K562 (cell line): ENCODE data around the gene ARHGEF1. TPM values are rescaled to one million over a fixed set of nuclear protein-coding genes. Genes with fewer than 3 reads are reported as not detected.

ENCODE experiments used
- ATF7 ChIP-seq: fragments of 450-650 bp; IDR thresholded peaks from 2 replicates; pipeline ENCODE4 v1.7.1; 2014; ENCODE audit warnings: mild to moderate bottlenecking, moderate library complexity
- CAMTA2 ChIP-seq: fragments of 250-450 bp; sonication (Bioruptor Pico); conservative IDR thresholded peaks from 2 replicates; pipeline ENCODE4 v1.5.1; 2022
- EGR1 ChIP-seq: fragments of 450-650 bp; conservative IDR thresholded peaks from 2 replicates; pipeline ENCODE4 v1.6.1; 2017; ENCODE audit warnings: mild to moderate bottlenecking
- HNRNPK ChIP-seq: fragments of 200-400 bp; formaldehyde crosslinking; IDR thresholded peaks from one replicate; pipeline ENCODE4 v1.6.1; 2018; ENCODE audit warnings: mild to moderate bottlenecking, low read depth, low read length; ENCODE audit not compliant: poor library complexity, severe bottlenecking
- MYC ChIP-seq, 2 experiments: fragments of 250-450 bp in 1 of 2; sonication (Bioruptor Pico) in 1 of 2; IDR thresholded peaks; 2 replicates each; pipeline versions ENCODE4 v1.5.1 to v1.6.1; 2012 to 2021; ENCODE audit warnings: low read depth in 2 of 2, borderline replicate concordance in 1 of 2, improper control_type of control experiment in 1 of 2, low read length in 1 of 2, mild to moderate bottlenecking in 1 of 2, moderate library complexity in 1 of 2
- RBFOX2 ChIP-seq: fragments of 200-400 bp; formaldehyde crosslinking; IDR thresholded peaks from 2 replicates; pipeline ENCODE4 v1.6.1; 2017; ENCODE audit warnings: low read depth, mild to moderate bottlenecking, low read length, moderate library complexity
- RBM14 ChIP-seq: fragments of 200-400 bp; formaldehyde crosslinking; IDR thresholded peaks from 2 replicates; pipeline ENCODE4 v1.6.1; 2018; ENCODE audit warnings: low read depth, mild to moderate bottlenecking, low read length, moderate library complexity, borderline replicate concordance; ENCODE audit not compliant: insufficient read depth
- SAFB2 ChIP-seq: fragments of 200-400 bp; formaldehyde crosslinking; IDR thresholded peaks from 2 replicates; pipeline ENCODE4 v1.6.1; 2018; ENCODE audit warnings: borderline replicate concordance, low read length, low read depth, moderate library complexity; ENCODE audit not compliant: severe bottlenecking
- THRAP3 ChIP-seq: fragments of 450-650 bp; IDR thresholded peaks from 2 replicates; pipeline ENCODE4 v1.6.1; 2016; ENCODE audit warnings: mild to moderate bottlenecking, inconsistent platforms, borderline replicate concordance
- THRB ChIP-seq: fragments of 450-650 bp; formaldehyde crosslinking; conservative IDR thresholded peaks from 2 replicates; pipeline ENCODE4 v1.4.0; 2022; ENCODE audit warnings: mild to moderate bottlenecking, missing genetic modification characterization
- TRIM28 ChIP-seq: fragments of 450-650 bp; IDR thresholded peaks from 2 replicates; pipeline ENCODE4 v1.6.1; 2017
- YY1 ChIP-seq, 3 experiments: IDR thresholded peaks; 2 replicates each; pipeline ENCODE4 v1.6.1; 2011; ENCODE audit warnings: low read length in 2 of 3, mild to moderate bottlenecking in 2 of 3, moderate library complexity in 2 of 3, borderline replicate concordance in 1 of 3, control low read depth in 1 of 3, low read depth in 1 of 3; ENCODE audit not compliant: insufficient read depth in 3 of 3, insufficient replicate concordance in 2 of 3, control insufficient read depth in 1 of 3, insufficient read length in 1 of 3; ENCODE audit errors: extremely low read depth in 1 of 3
- ZBTB34 ChIP-seq: fragments of 250-450 bp; sonication (Bioruptor Pico); IDR thresholded peaks from 2 replicates; pipeline ENCODE4 v1.8.0; 2021; ENCODE audit warnings: mild to moderate bottlenecking, moderate library complexity
- ZNF143 ChIP-seq: sonication (generic); formaldehyde crosslinking; IDR thresholded peaks from 2 replicates; pipeline ENCODE4 v1.9.0; 2022; ENCODE audit warnings: mild to moderate bottlenecking, missing genetic modification reagents
- ZNF217 ChIP-seq: sonication (generic); formaldehyde crosslinking; IDR thresholded peaks from 2 replicates; pipeline ENCODE4 v1.8.0; 2022; ENCODE audit warnings: mild to moderate bottlenecking, missing genetic modification reagents
- ZNF280B ChIP-seq: fragments of 250-450 bp; sonication (Bioruptor Pico); IDR thresholded peaks from 2 replicates; pipeline ENCODE4 v1.5.1; 2021; ENCODE audit warnings: mild to moderate bottlenecking
- ZNF592 ChIP-seq: fragments of 450-650 bp; IDR thresholded peaks from 2 replicates; pipeline ENCODE4 v1.6.1; 2017; ENCODE audit warnings: antibody characterized with exemption, mild to moderate bottlenecking
- ZNF699 ChIP-seq: fragments of 250-450 bp; sonication (Bioruptor Pico); IDR thresholded peaks from 2 replicates; pipeline ENCODE4 v1.8.0; 2021; ENCODE audit warnings: mild to moderate bottlenecking, moderate library complexity; ENCODE audit not compliant: insufficient replicate concordance
- ZNF75A ChIP-seq: fragments of 450-650 bp; formaldehyde crosslinking; IDR thresholded peaks from 2 replicates; pipeline ENCODE4 v1.4.0; 2020; ENCODE audit warnings: mild to moderate bottlenecking
- polyA plus RNA-seq, 8 experiments: library from polyadenylated mRNA; depleted of rRNA in 4 of 8; stranded (reverse) in 5 of 8; unstranded in 3 of 8; fragments of >200 nt; fragmentation: Nextera tagmentation in 2 of 8; fragmentation: Illumina TruSeq in 1 of 8; extraction: Ambion mirVana in 2 of 8; extraction: Trizol in 1 of 8; gene quantifications; 2 replicates each; pipeline versions ENCODE4 v1.2.1 to v1.2.3, GENCODE V29; 2011 to 2014; ENCODE audit warnings: inconsistent platforms in 1 of 8, missing spikeins in 1 of 8
- total RNA-seq, 7 experiments: library from RNA; depleted of rRNA in 6 of 7; stranded (reverse); fragments of >200 nt in 6 of 7; fragmentation: Illumina TruSeq in 2 of 7; extraction: Trizol in 2 of 7; gene quantifications; 2 replicates each; pipeline versions ENCODE4 v1.2.1 to v1.2.3, GENCODE V29; 2011 to 2021; ENCODE audit warnings: low replicate concordance in 1 of 7

Gene ARHGEF1
- total and polyA plus RNA-seq, 9 of the 15 experiments (the other 6 are each of a cell fraction or from before 2014, with no cell fraction given) = 1.9 to 149 (median 29.8) TPM

- TF ChIP-seq ZNF217 (CRISPR knock-in tag) (no peak), ZNF143 (CRISPR knock-in tag) (no peak), HNRNPK (peak; percentile 41), MYC (IDR thresholded peaks at IDR 0.05; ENCODE audit: low read depth, low read length) (no peak), MYC (CRISPR knock-in tag; IDR thresholded peaks at IDR 0.05; ENCODE audit: borderline replicate concordance, low read depth) (no peak), EGR1 (peak; percentile 65; the same call in 1 of the 2 replicates), ZNF280B (CRISPR knock-in tag) (no peak), YY1 (IDR thresholded peaks at IDR 0.05; ENCODE audit: borderline replicate concordance in 1 of 3, control insufficient read depth in 1 of 3, extremely low read depth in 1 of 3, insufficient read depth in 3 of 3, insufficient read length in 1 of 3, insufficient replicate concordance in 2 of 3, low read depth in 1 of 3, low read length in 2 of 3) (peak in 1 of 3 experiments; percentile 27), SAFB2 (no peak), THRB (CRISPR knock-in tag) (no peak), THRAP3 (no peak), TRIM28 (no peak), CAMTA2 (no peak), ZBTB34 (CRISPR knock-in tag) (no peak), ZNF699 (CRISPR knock-in tag) (no peak), RBM14 (no peak), ZNF75A (CRISPR knock-in tag) (no peak), ZNF592 (no peak), RBFOX2 (peak; percentile 67), ATF7 (peak; percentile 32; the same call in 1 of the 2 replicates)
Measured at GRCh38 chr19:41928221-41928683, 45.3 kb downstream of the ARHGEF1 start, which contains the start of gene ERFL (continued).
